Activated CD4-positive, alpha-beta memory T cell treated with anti-CD3 and anti-CD28 coated beads, Interleukin-2, amount 10 ng/mL, durations not matched to agents 7 days and 5 days (primary cell): ENCODE measurements around the gene WNT3. TPM values are rescaled to one million over a fixed set of nuclear protein-coding genes. Genes with fewer than 3 reads are reported as not detected.
"Not testable (repeated sequence)": the region's sequence is repeated elsewhere in the genome, so short reads cannot be mapped to it uniquely, and the experiment has no call there.

Source experiments
- CTCF ChIA-PET: fragments of 350-600 bp; sonication (Branson Sonifier 250); formaldehyde crosslinking; loops from one replicate; lab custom pipeline; 2021; ENCODE audit warnings: antibody characterized with exemption, inconsistent platforms; lab: Charles Lee
- POLR2A ChIA-PET: fragments of 350-600 bp; sonication (Branson Sonifier 250); formaldehyde crosslinking; loops from one replicate; lab custom pipeline; 2021; ENCODE audit warnings: antibody characterized with exemption; lab: Charles Lee
- DNase-seq: peaks from one replicate; pipeline ENCODE4 v3.0.0-alpha.2; 2020
- H3K27ac Mint-ChIP-seq: one replicate; pipeline ENCODE4 v1.8.0; 2021; ENCODE audit warnings: mild to moderate bottlenecking, mixed read lengths
- H3K27me3 Mint-ChIP-seq: one replicate; pipeline ENCODE4 v1.8.0; 2021; ENCODE audit warnings: mixed read lengths
- H3K36me3 Mint-ChIP-seq: one replicate; pipeline ENCODE4 v1.8.0; 2021; ENCODE audit warnings: low read depth, mixed read lengths
- H3K4me1 Mint-ChIP-seq: one replicate; pipeline ENCODE4 v1.8.0; 2021; ENCODE audit warnings: mixed read lengths
- H3K4me3 Mint-ChIP-seq: one replicate; pipeline ENCODE4 v1.8.0; 2021; ENCODE audit warnings: mild to moderate bottlenecking, mixed read lengths
- H3K9me3 Mint-ChIP-seq: one replicate; pipeline ENCODE4 v1.8.0; 2021; ENCODE audit warnings: mixed read lengths
- total RNA-seq, 2 experiments: library from RNA; stranded (reverse); gene quantifications; one replicate each; pipeline ENCODE4 v1.2.3, GENCODE V29; 2021

WNT3 gene
- total RNA-seq, 2 experiments from 2014 or later, result not detected

GRCh38 chr17:46850688-46851028 is 32.2 kb upstream of the WNT3 start:
- no peak overlapping the region for H3K4me3 Mint-ChIP-seq
- no peak overlapping the region for H3K27ac Mint-ChIP-seq
- H3K4me1 Mint-ChIP-seq, result peaks cover 2% of the 10 kb centered on the region
- H3K9me3 Mint-ChIP-seq, result no peaks in the 10 kb centered on the region
- DNase-seq, result no peak
- ChIA-PET CTCF (no interaction called here), POLR2A (no interaction called here)
- peaks cover 59% of the 10 kb centered on the region for H3K27me3 Mint-ChIP-seq
- no peaks in the 10 kb centered on the region for H3K36me3 Mint-ChIP-seq

DNA sequence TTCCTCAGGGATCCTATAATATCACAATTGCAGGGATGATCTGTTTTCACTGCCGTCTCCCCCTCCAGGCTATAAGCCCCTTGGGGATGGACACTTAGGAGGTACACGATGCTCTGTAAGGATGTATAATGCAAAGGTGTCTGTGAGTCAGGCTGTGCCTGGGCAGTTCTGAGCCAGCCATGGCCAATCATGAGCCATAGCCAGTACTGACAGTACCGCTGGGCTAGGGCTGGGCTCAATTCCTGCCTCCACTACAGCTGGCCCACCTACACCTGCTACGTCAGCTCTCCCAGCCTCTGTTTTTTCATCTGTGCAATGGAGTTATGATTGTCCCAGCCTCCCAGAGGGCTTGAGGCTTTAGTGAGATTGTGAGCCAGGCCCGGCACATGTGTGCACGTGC is 30.0 kb upstream of the WNT3 start:
- H3K9me3 Mint-ChIP-seq, result peaks cover 2% of the 10 kb centered on the region
- CTCF ChIA-PET, result no interaction called here
- POLR2A ChIA-PET, result no interaction called here
- no peaks in the 10 kb centered on the region for H3K36me3 Mint-ChIP-seq
- H3K27ac Mint-ChIP-seq, result no peak overlapping the region
- H3K4me3 Mint-ChIP-seq, result no peak overlapping the region
- no peak for DNase-seq
- H3K27me3 Mint-ChIP-seq, result peaks cover 57% of the 10 kb centered on the region
- H3K4me1 Mint-ChIP-seq, result peaks cover 2% of the 10 kb centered on the region

DNA sequence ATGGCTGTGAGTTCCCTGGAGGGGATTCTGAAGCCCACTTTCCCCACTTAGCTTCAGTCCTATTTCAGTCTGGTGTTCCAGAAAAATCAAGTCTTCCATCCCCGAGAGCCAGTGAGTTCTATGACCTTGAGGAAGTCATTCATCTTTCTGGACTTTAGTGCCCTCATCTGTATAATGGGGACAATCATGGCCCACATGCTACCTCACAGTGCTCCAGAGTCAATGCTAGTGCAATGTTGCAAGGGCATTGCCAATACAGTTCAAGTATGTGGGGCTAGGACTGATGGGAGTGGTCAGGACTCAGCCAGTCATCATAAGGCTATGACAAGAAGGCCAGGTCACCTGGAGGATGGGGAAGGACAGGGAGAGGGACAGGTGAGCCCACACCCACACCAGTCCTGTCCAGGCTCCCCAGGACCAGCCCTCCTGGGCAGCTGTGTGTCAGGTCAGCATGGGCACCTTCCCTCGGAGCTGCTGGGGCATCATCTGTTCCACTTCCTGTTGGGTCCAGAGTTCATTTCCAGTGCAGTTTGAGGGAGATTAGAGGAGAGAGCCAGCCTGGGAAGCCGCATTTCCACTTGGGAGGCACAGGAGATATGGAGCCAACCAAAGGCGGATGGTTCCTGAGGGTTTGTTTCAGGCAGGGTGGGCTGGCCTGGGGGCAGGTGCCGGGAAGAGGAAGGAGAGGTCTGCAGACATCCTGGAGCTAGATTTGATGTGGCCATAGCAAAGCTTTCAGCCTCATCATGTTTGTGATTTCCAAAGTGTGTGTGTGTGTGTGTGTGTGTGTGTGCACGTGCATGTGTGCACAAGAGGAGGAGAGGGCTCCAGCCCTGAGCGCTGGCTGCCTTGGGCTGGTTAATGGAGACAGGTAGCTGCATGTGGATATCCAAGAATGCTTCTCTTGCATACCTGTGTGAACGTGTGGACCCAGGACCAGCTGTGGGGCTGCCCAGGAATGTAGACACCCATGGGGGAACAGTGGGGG is 29.0 kb upstream of the WNT3 start:
- ChIA-PET POLR2A (no interaction called here), CTCF (no interaction called here)
- Mint-ChIP-seq H3K4me3 (no peak overlapping the region), H3K27ac (no peak overlapping the region), H3K9me3 (peaks cover 11% of the 10 kb centered on the region), H3K4me1 (peaks cover 2% of the 10 kb centered on the region), H3K27me3 (peaks cover 58% of the 10 kb centered on the region), H3K36me3 (peaks cover 8% of the 10 kb centered on the region)
- DNase-seq, result no peak

GRCh38 chr17:46842835-46843234 is 24.3 kb upstream of the WNT3 start:
- Mint-ChIP-seq H3K27ac (no peak overlapping the region), H3K27me3 (peaks cover 45% of the 10 kb centered on the region), H3K4me1 (peaks cover 3% of the 10 kb centered on the region), H3K36me3 (peaks cover 8% of the 10 kb centered on the region), H3K9me3 (peaks cover 11% of the 10 kb centered on the region), H3K4me3 (no peak overlapping the region)
- no peak for DNase-seq
- ChIA-PET POLR2A (no interaction called here), CTCF (interaction anchor here (0.6 to 2.0 kb wide), 8 partner anchors 9 to 400 kb away, joined by 3 to 6 read pairs (median 4); no protein-coding TSS in a partner anchor)

DNA sequence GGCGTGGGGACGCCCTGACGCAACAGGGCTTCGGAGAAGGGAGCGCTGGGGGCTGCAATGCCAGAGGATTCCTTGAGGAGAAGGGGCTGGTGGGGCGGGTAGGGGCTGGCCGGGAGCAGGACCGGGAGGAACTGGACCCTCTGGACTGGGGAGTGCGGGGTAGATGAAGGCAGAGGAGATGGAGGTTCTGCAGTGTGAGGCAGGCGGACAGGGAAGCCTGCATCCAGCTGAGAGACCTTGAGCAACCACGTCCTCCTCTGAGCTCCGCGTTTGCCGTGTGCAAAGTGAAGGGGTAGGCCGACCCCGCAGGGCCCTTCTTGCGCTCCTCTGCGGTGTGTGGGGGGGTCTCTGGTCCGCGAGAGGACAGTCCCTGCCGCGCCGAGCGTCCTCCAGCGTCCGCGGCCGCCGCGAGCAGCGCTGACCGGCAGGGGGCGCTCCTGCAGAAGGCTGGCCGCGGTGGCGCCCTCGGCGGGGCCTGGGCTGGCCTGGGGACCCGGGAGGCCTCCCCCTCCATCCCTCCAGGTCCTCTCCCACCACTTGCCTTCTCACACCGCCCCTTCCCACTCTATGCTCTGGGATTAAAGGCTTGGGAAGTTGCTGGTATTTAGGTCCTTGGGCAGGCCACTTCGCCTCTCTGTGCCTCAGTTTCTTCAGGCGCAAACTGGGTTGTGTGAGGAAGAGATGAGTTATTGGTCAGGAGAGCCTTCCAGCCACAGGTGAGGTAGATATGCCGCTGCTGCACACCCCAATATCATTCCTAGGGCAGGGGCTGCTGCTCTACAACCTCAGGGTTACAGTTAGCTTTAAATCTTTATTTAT is 23.3 kb upstream of the WNT3 start:
- Mint-ChIP-seq H3K36me3 (peaks cover 8% of the 10 kb centered on the region), H3K4me1 (peaks cover 3% of the 10 kb centered on the region), H3K9me3 (peaks cover 11% of the 10 kb centered on the region), H3K27ac (no peak overlapping the region), H3K27me3 (peaks cover 38% of the 10 kb centered on the region), H3K4me3 (no peak overlapping the region)
- DNase-seq, result no peak
- CTCF ChIA-PET, result interaction anchor here (0.9 to 2.0 kb wide), 8 partner anchors 8 to 160 kb away, joined by 3 to 6 read pairs (median 4); no protein-coding TSS in a partner anchor
- POLR2A ChIA-PET, result no interaction called here

DNA sequence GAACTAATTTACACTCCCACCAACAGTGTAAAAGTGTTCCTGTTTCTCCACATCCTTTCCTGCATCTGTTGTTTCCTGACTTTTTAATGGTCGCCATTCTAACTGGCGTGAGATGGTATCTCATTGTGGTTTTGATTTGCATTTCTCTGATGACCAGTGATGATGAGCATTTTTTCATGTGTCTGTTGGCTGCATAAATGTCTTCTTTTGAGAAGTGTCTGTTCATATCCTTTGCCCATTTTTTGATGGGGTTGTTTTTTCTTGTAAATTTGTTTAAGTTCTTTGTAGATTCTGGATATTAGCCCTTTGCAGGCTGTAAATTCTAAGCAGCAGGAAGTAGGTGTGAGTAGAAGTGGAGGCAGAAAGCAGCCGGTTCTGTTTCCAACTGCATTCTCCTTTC is 22.1 kb upstream of the WNT3 start:
- POLR2A ChIA-PET, H3K36me3 Mint-ChIP-seq, DNase-seq, H3K4me1 Mint-ChIP-seq, H3K4me3 Mint-ChIP-seq, H3K27ac Mint-ChIP-seq, CTCF ChIA-PET: not testable (repeated sequence)
- peaks cover 11% of the 10 kb centered on the region for H3K9me3 Mint-ChIP-seq
- H3K27me3 Mint-ChIP-seq, result peaks cover 38% of the 10 kb centered on the region

DNA sequence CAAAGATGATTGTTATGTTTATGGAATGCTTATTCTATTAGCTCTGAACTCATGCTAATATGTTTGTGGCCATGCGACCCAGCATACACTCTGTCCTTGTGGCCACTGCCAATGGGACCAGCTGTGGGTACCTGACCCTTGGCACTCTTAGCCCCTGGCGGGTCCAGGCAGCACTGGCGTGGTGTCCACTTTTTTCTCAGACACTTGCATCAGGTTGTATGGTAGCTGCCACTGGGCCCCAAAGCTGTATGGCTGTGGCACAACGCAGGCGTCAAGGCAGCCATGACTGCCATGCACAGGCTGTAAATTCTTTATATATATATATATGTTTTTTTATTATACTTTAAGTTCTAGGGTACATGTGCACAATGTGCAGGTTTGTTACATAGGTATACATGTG is 20.7 kb upstream of the WNT3 start:
- Mint-ChIP-seq H3K9me3 (peaks cover 11% of the 10 kb centered on the region), H3K27ac (no peak overlapping the region), H3K4me3 (no peak overlapping the region), H3K36me3 (peaks cover 8% of the 10 kb centered on the region), H3K4me1 (peaks cover 5% of the 10 kb centered on the region), H3K27me3 (peaks cover 33% of the 10 kb centered on the region)
- DNase-seq, result no peak
- POLR2A ChIA-PET, result no interaction called here
- CTCF ChIA-PET, result no interaction called here

- H3K9me3 Mint-ChIP-seq, result peaks cover under 1% of the 10 kb centered on the region
- H3K27ac Mint-ChIP-seq, result no peak overlapping the region
- no peaks in the 10 kb centered on the region for H3K36me3 Mint-ChIP-seq
- ChIA-PET CTCF (no interaction called here), POLR2A (no interaction called here)
- H3K27me3 Mint-ChIP-seq, result peaks cover 26% of the 10 kb centered on the region
- peaks cover 5% of the 10 kb centered on the region for H3K4me1 Mint-ChIP-seq
- DNase-seq, result no peak
- no peak overlapping the region for H3K4me3 Mint-ChIP-seq
These were observed 19.0 kb upstream of the WNT3 start for GRCh38 chr17:46837521-46837920.

- no peaks in the 10 kb centered on the region for H3K9me3 Mint-ChIP-seq
- no peak overlapping the region for H3K4me3 Mint-ChIP-seq
- no peak overlapping the region for H3K27ac Mint-ChIP-seq
- POLR2A ChIA-PET, result no interaction called here
- no peaks in the 10 kb centered on the region for H3K36me3 Mint-ChIP-seq
- H3K27me3 Mint-ChIP-seq, result peaks cover 24% of the 10 kb centered on the region
- peaks cover 5% of the 10 kb centered on the region for H3K4me1 Mint-ChIP-seq
- CTCF ChIA-PET, result interaction anchor here (1.2 to 2.0 kb wide), 5 partner anchors 10 to 50 kb away, joined by 3 to 7 read pairs (median 6); no protein-coding TSS in a partner anchor
- DNase-seq, result no peak
These were observed 18.0 kb upstream of the WNT3 start for GRCh38 chr17:46836500-46836899.

DNA sequence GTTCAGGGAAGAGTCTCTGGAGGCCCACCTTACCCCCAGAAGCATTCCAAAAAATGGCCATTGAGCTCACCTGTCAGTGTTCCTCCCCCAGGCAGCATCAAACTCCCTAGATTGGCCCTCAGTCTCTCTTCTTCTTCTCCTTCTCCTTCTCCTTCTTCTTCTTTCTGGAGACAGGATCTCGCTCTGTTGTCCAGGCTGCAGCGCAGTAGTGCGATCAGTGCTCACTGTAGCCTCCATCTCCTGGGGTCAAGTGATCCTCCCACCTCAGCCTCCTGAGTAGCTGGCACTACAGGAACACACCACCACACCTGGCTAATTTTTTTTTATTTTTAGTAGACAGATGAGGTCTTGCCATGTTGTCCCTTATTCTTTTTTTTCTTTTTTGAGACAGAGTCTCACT is 16.4 kb upstream of the WNT3 start:
- Mint-ChIP-seq H3K27me3 (peaks cover 21% of the 10 kb centered on the region), H3K27ac (no peak overlapping the region), H3K4me3 (no peak overlapping the region), H3K9me3 (no peaks in the 10 kb centered on the region), H3K36me3 (no peaks in the 10 kb centered on the region), H3K4me1 (peaks cover 2% of the 10 kb centered on the region)
- POLR2A ChIA-PET, result interaction anchor here (1.5 kb wide), 1 partner anchor 10 kb away, joined by 3 read pairs; no protein-coding TSS in a partner anchor
- no peak for DNase-seq
- CTCF ChIA-PET, result interaction anchor here (0.8 to 2.0 kb wide), 7 partner anchors 8 to 623 kb away, joined by 3 to 7 read pairs (median 5); no protein-coding TSS in a partner anchor

GRCh38 chr17:46833840-46834208 is 15.3 kb upstream of the WNT3 start:
- no peak for DNase-seq
- CTCF ChIA-PET, result interaction anchor here (1.1 to 1.6 kb wide), 2 partner anchors 9 to 107 kb away, joined by 3 to 5 read pairs; no protein-coding TSS in a partner anchor
- Mint-ChIP-seq H3K4me1 (peaks cover 2% of the 10 kb centered on the region), H3K27me3 (peaks cover 20% of the 10 kb centered on the region), H3K36me3 (no peaks in the 10 kb centered on the region), H3K4me3 (no peak overlapping the region), H3K9me3 (no peaks in the 10 kb centered on the region), H3K27ac (no peak overlapping the region)
- POLR2A ChIA-PET, result no interaction called here

GRCh38 chr17:46832945-46833839 is 14.7 kb upstream of the WNT3 start:
- Mint-ChIP-seq H3K27ac (no peak overlapping the region), H3K9me3 (no peaks in the 10 kb centered on the region), H3K27me3 (peaks cover 21% of the 10 kb centered on the region), H3K36me3 (no peaks in the 10 kb centered on the region), H3K4me1 (peaks cover 2% of the 10 kb centered on the region), H3K4me3 (no peak overlapping the region)
- POLR2A ChIA-PET, result no interaction called here
- CTCF ChIA-PET, result interaction anchor here (0.6 to 2.3 kb wide), 5 partner anchors 9 to 775 kb away, joined by 3 to 6 read pairs (median 3); no protein-coding TSS in a partner anchor
- DNase-seq, result no peak
